Measurements from ENCODE around the gene HSPB6. TPM values are rescaled to one million over a fixed set of nuclear protein-coding genes. Genes with fewer than 3 reads are reported as not detected.

Gene HSPB6
- total and polyA plus RNA-seq, 2 of the 8 experiments (the other 6 are each of a cell fraction or from before 2014, with no cell fraction given): 0.91 TPM; not detected in 1

GRCh38 chr19:35712567-35713505 is 44.0 kb downstream of the HSPB6 start:
- peak in 1 of 2 experiments; percentile 62 for DNase-seq (ENCODE audit: low read depth in 1 of 2, low spot score in 2 of 2)
- H3K27me3 ChIP-seq (replicated peaks in 1 of 4; ENCODE audit: control insufficient read depth in 3 of 4, extremely low read depth in 1 of 4, insufficient read depth in 3 of 4, low read length in 3 of 4): no peaks in the 10 kb centered on the region
- no peaks in the 10 kb centered on the region for H3K79me1 ChIP-seq (ENCODE audit: low read depth, low read length)
- H3K18ac ChIP-seq (ENCODE audit: extremely low read depth, low read length): no peak overlapping the region
- H2BK15ac ChIP-seq (ENCODE audit: low read length): no peak overlapping the region
- POLR2A ChIA-PET (ENCODE audit: partially characterized antibody): interaction anchor here (1.0 to 4.9 kb wide), 6 partner anchors 9 to 100 kb away, joined by 3 to 28 read pairs (median 8); partner anchors contain the start of genes HAUS5 and ZBTB32
- H3K9me3 ChIP-seq (ENCODE audit: insufficient read depth in 2 of 2, low read depth in 1 of 2, low read length in 1 of 2): no peaks in the 10 kb centered on the region
- H4K91ac ChIP-seq (replicated peaks; ENCODE audit: insufficient read length, low read length): no peak overlapping the region
- H3K23me2 ChIP-seq (ENCODE audit: low read depth, low read length): peaks cover 10% of the 10 kb centered on the region
- TF ChIP-seq MAFK (IDR thresholded peaks at IDR 0.05; ENCODE audit: low read depth, low read length): no peak
- TF ChIP-seq SAP30 (IDR thresholded peaks at IDR 0.05; ENCODE audit: insufficient read depth, insufficient replicate concordance, low read length): no peak
- TF ChIP-seq SP4 (IDR thresholded peaks at IDR 0.05; ENCODE audit: low read length): no peak
- H3K79me2 ChIP-seq (ENCODE audit: control insufficient read depth in 1 of 2, insufficient read depth in 2 of 2, low read length in 2 of 2): no peaks in the 10 kb centered on the region; a peak in 1 of 4 replicates
- FAIRE-seq: no peak
- CTCF ChIA-PET (ENCODE audit: partially characterized antibody): interaction anchor here (0.6 to 6.6 kb wide), 6 partner anchors 13 to 1942 kb away, joined by 3 to 105 read pairs (median 4); no protein-coding TSS in a partner anchor
- no peak overlapping the region for H3K4me3 ChIP-seq (ENCODE audit: extremely low read depth in 1 of 4, insufficient read depth in 2 of 4, low read depth in 3 of 4, low read length in 4 of 4)
- H3K14ac ChIP-seq (ENCODE audit: insufficient read length): no peak overlapping the region
- H3K4ac ChIP-seq (replicated peaks; ENCODE audit: insufficient read length, low read depth, low read length): no peak overlapping the region
- H3K27ac ChIP-seq (ENCODE audit: low read depth, low read length): no peak overlapping the region
- no peak overlapping the region for H3K23ac ChIP-seq (ENCODE audit: insufficient read length)
- H3K4me2 ChIP-seq (ENCODE audit: insufficient read depth in 1 of 2, low read depth in 2 of 2, low read length in 2 of 2): no peak overlapping the region
- H2AK5ac ChIP-seq (ENCODE audit: low read depth, low read length): no peak overlapping the region
- no peaks in the 10 kb centered on the region; a peak in 1 of 8 replicates for H3K36me3 ChIP-seq (ENCODE audit: control insufficient read depth in 2 of 4, insufficient read depth in 4 of 4, low read length in 3 of 4)
- WGBS, 2 experiments (ENCODE audit: extremely low coverage in 1 of 2, insufficient coverage in 1 of 2, insufficient read length in 1 of 2, insufficient replicate concordance in 2 of 2, low coverage in 1 of 2, low lambda C conversion rate in 2 of 2, missing lambda C conversion rate in 1 of 2): 78% methylated on average over 11 of the region's 11 CpGs; no CpG with 5 or more reads in 1 of the 2 experiments
- no peak overlapping the region for H2AFZ ChIP-seq (ENCODE audit: low read length)
- H2BK120ac ChIP-seq (replicated peaks; ENCODE audit: low read depth, low read length): no peak overlapping the region
- no peak overlapping the region for H3K9ac ChIP-seq (replicated peaks in 1 of 4; ENCODE audit: extremely low read depth in 1 of 4, low read depth in 3 of 4, low read length in 3 of 4)
- no peak overlapping the region for H4K5ac ChIP-seq (ENCODE audit: insufficient read length, low read depth, low read length)
- no peak overlapping the region for H2BK5ac ChIP-seq (ENCODE audit: low read depth, low read length)
- H3K4me1 ChIP-seq (replicated peaks in 1 of 4; ENCODE audit: control insufficient read depth in 3 of 4, insufficient read depth in 4 of 4, low read length in 3 of 4): peaks cover 0 to 28% (median 16%) of the 10 kb centered on the region in 4 experiments; a peak in 6 of 7 replicates
- no peak overlapping the region for H3K56ac ChIP-seq (replicated peaks; ENCODE audit: insufficient read length, low read depth, low read length)
- no peak overlapping the region for H2BK12ac ChIP-seq (ENCODE audit: low read depth, low read length)
- H4K8ac ChIP-seq (ENCODE audit: extremely low read depth, insufficient read depth, low read length): no peak overlapping the region
- peaks cover 5% of the 10 kb centered on the region in 2 experiments for H4K20me1 ChIP-seq (replicated peaks in 1 of 2; ENCODE audit: control insufficient read depth in 1 of 2, insufficient read depth in 2 of 2, low read length in 2 of 2)
- H2BK20ac ChIP-seq (ENCODE audit: low read length): no peak overlapping the region

Measured in H1 (cell line).